ENCODE measurements around the gene TNP2.
A peak's percentile ranks its signal among the peaks of the same experiment; 100 is the strongest.

The TNP2 gene

DNA sequence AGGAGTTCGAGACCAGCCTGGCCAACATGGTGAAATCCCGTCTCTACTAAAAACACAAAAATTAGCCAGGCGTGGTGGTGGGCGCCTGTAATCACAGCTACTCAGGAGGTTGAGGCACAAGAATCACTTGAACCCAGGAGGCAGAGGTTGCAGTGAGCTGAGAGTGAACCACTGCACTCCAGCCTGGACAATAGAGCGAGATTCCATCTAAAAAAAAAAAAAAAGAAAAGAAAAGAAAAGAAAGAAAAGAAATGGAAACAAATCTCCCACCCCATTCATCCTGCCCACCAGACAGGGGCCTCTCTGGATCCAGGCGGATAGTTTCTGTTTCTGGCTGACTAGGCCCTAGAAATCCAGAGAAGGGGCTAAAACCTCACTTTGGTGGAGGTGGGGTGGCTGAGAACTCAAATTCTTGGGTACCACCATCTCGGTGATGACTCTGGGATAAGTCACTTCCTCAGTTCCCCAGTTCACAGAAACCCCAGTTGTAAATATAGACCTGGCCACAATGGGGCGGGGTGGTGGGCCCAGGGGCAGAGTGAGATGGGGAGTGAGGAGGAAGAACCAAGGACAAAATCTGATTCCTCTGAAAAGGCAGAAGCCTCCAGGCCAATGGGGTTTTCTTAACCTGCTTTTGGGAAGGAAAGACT is 35.3 kb downstream of the TNP2 start:
- Histone ChIP-seq H3K4me2 (peak overlapping the region; percentile 92), H3K36me3 (no peaks in the 10 kb centered on the region), H3K4me1 (peaks cover 90% of the 10 kb centered on the region), H3K9ac (no peak overlapping the region; the same call in 1 of the 2 replicates), H4K20me1 (no peaks in the 10 kb centered on the region), H3K9me3 (no peaks in the 10 kb centered on the region), H3K27me3 (no peaks in the 10 kb centered on the region), H3K27ac (no peak overlapping the region), H3K4me3 (no peak overlapping the region)
- TF ChIP-seq Cebpa-rat (IDR thresholded peaks at IDR 0.05), result no peak

DNA sequence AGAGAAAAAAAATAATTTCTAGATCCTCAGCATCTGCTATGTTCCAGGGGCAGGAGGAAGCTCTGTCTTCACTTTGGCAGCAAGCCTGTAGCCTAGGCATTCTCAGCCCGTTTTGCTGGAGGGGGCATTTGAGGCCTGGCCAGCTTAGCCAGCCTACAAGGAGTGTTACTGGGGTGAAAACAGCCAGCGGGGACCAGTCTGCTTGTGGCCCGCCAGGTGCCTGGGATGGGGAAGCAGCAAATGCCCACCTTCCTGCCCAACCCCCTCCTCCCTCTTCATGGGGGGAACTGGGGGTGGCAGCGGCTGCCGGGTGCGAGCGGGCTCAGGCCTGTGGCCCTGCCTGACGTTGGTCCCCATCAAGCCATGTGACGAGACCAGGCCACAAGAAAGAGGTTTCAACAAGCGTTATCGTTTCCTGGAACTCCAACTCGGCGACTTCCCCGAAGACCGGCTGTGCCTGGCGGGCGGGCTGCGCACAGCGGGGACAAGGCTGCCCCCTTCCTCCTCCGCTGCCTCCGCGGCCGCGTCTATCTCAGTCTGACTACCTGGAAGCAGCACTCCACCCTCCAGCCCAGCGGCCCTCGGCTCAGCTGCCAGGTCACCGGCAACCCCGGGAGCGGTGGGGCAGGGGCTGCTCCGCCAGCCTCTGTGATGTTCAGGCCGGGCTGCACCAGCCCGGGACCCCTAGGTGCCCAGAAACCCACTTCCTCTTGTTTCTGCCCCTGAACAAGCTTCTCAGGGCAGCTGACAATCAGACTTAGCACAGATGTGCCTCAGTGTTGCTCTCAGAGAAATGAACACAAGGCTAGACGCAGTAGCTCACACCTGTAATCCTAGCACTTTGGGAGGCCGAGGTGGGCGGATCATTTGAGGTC is 36.0 kb downstream of the TNP2 start:
- H3K27ac ChIP-seq, result peak overlapping the region; percentile 68
- H3K4me2 ChIP-seq, result peak overlapping the region; percentile 92
- H3K9me3 ChIP-seq, result no peaks in the 10 kb centered on the region
- H3K27me3 ChIP-seq, result no peaks in the 10 kb centered on the region
- peak overlapping the region; percentile 52 for H3K9ac ChIP-seq
- H4K20me1 ChIP-seq, result no peaks in the 10 kb centered on the region
- H3K4me3 ChIP-seq, result peak overlapping the region; percentile 47
- H3K36me3 ChIP-seq, result no peaks in the 10 kb centered on the region
- TF ChIP-seq Cebpa-rat (IDR thresholded peaks at IDR 0.05), result no peak
- H3K4me1 ChIP-seq, result peaks cover 83% of the 10 kb centered on the region

GRCh38 chr16:11232302-11232851 is 36.7 kb downstream of the TNP2 start:
- Histone ChIP-seq H3K27ac (peak overlapping the region; percentile 68), H3K9ac (peak overlapping the region; percentile 52), H4K20me1 (no peaks in the 10 kb centered on the region), H3K4me3 (peak overlapping the region; percentile 47; the same call in 1 of the 2 replicates), H3K4me2 (peak overlapping the region; percentile 92), H3K36me3 (no peaks in the 10 kb centered on the region), H3K9me3 (no peaks in the 10 kb centered on the region), H3K4me1 (peaks cover 75% of the 10 kb centered on the region), H3K27me3 (no peaks in the 10 kb centered on the region)
- TF ChIP-seq Cebpa-rat (IDR thresholded peaks at IDR 0.05), result no peak

GRCh38 chr16:11231367-11231970 is 37.7 kb downstream of the TNP2 start:
- Histone ChIP-seq H3K27ac (no peak overlapping the region), H3K36me3 (no peaks in the 10 kb centered on the region), H3K9ac (no peak overlapping the region), H3K27me3 (no peaks in the 10 kb centered on the region), H3K4me1 (peaks cover 73% of the 10 kb centered on the region), H3K9me3 (no peaks in the 10 kb centered on the region), H3K4me3 (no peak overlapping the region), H3K4me2 (peak overlapping the region; percentile 58), H4K20me1 (no peaks in the 10 kb centered on the region)
- TF ChIP-seq Cebpa-rat (IDR thresholded peaks at IDR 0.05), result no peak

GRCh38 chr16:11229906-11230305 is 39.2 kb downstream of the TNP2 start:
- Histone ChIP-seq H3K4me2 (no peak overlapping the region), H3K9me3 (no peaks in the 10 kb centered on the region), H4K20me1 (no peaks in the 10 kb centered on the region), H3K9ac (no peak overlapping the region), H3K4me1 (peaks cover 73% of the 10 kb centered on the region), H3K36me3 (no peaks in the 10 kb centered on the region), H3K4me3 (no peak overlapping the region), H3K27me3 (no peaks in the 10 kb centered on the region), H3K27ac (no peak overlapping the region)
- no peak for TF ChIP-seq Cebpa-rat (IDR thresholded peaks at IDR 0.05)

DNA sequence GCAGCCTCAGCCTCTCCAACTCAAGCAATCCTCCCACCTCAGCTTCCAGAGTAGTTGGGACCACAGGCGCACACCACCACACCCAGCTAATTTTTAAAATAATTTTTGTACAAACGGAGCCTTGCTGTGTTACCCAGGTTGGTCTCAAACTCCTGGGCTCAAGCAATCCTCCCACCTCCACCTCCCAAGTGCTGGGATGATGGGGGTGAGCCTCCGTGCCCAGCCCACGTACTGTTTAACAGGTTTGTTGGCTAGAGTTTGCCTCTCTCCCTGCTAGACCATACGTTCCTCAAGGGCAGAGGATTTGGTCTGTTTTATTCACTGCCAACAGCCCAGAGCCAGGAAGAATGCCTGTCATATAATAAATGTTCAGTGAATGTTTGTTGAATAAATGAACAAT is 39.7 kb downstream of the TNP2 start:
- Histone ChIP-seq H3K4me2 (no peak overlapping the region), H3K27ac (no peak overlapping the region), H3K27me3 (no peaks in the 10 kb centered on the region), H3K9me3 (no peaks in the 10 kb centered on the region), H4K20me1 (no peaks in the 10 kb centered on the region), H3K4me3 (no peak overlapping the region), H3K36me3 (no peaks in the 10 kb centered on the region), H3K4me1 (peaks cover 73% of the 10 kb centered on the region), H3K9ac (no peak overlapping the region)
- TF ChIP-seq Cebpa-rat (IDR thresholded peaks at IDR 0.05), result no peak

DNA sequence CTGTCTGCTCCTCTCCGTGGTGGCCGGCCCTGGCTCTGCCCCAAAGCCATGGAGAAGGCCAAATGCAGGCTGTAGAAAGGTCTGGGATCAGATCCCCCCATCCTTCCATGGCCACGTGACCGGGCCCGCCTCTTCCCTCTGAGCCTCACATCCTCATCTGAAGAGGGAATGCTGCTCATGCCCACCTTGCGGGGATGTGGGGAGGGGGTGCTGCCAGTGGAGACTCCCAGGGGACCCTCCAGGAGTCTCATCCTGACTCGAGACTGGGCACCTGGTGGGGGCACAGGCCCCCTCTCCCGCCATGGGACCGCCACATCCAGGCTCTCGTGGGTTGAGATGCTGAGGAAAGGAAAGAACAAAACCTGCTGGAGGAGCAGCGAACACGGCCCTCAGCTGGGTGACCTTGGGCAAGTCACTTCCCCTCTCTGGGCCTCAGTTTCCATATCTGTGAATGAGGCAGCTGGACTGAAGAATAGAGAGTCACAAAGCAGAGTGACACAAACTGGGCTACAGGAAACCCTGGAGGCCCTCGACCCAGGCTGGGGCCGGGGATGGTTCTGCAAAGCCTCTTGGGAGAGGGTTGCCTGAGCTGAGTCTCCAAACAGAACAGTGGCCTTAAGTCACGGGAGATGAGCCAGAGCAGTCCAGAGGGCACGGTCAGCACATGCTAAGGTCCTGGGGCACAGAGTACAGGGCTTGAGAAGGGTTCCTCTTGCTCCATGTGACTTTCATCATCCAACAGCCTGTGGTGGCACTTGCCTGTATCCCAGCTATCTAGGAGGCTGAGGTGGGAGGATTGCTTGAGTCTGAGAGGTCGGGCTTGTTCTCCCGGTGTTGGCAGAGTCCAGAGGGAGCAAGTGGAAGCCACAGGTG is 43.2 kb downstream of the TNP2 start:
- peaks cover 54% of the 10 kb centered on the region for H3K4me1 ChIP-seq
- H3K9me3 ChIP-seq, result no peaks in the 10 kb centered on the region
- peak overlapping the region; percentile 62 for H3K9ac ChIP-seq
- no peak for TF ChIP-seq Cebpa-rat (IDR thresholded peaks at IDR 0.05)
- H3K27me3 ChIP-seq, result no peaks in the 10 kb centered on the region
- no peaks in the 10 kb centered on the region for H3K36me3 ChIP-seq
- H3K4me3 ChIP-seq, result peak overlapping the region; percentile 59
- no peaks in the 10 kb centered on the region for H4K20me1 ChIP-seq
- H3K4me2 ChIP-seq, result peak overlapping the region; percentile 96
- H3K27ac ChIP-seq, result peak overlapping the region; percentile 82

DNA sequence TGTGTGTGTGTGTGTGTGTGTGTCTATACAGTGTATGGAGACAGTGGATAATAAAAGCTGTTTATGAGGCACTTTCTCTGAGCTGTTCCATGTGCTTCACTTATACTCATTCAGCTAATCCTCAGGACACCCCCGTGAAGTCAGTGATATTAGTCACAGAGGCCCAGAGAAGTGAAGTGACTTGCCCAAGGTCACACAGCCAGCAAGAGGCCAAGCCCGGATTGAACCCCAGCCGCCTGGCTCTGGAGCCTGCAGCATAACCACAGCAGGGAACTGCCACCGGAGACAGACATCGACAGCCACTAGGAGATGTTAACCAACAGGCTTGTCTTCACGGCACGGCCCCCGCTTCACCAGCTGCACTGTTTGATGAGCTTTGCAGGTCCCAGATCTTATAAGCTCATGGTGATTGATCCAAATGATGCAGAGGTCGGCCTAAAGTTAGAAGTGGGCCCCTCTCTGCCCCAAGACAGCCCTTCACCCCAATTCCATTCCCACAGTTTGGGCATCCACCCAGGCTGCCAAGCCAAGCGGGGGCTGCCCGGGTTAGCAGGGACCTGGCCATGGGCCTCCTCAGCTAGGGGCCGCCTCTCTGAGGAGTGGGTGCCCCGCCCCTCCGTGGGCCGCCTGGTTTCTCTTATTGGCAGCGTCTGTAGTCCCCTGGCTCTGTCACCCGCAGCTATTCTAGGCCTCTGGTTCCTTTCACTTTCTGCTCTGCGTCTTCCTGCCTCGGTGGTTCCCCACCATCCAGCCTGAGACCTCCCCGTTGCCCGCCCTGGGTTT is 44.0 kb downstream of the TNP2 start:
- H3K36me3 ChIP-seq, result no peaks in the 10 kb centered on the region
- H3K9ac ChIP-seq, result peak overlapping the region; percentile 62
- no peaks in the 10 kb centered on the region for H4K20me1 ChIP-seq
- H3K4me3 ChIP-seq, result peak overlapping the region; percentile 59
- no peaks in the 10 kb centered on the region for H3K9me3 ChIP-seq
- H3K27ac ChIP-seq, result peak overlapping the region; percentile 82
- H3K4me1 ChIP-seq, result peaks cover 46% of the 10 kb centered on the region
- no peaks in the 10 kb centered on the region for H3K27me3 ChIP-seq
- peak overlapping the region; percentile 96 for H3K4me2 ChIP-seq
- TF ChIP-seq Cebpa-rat (IDR thresholded peaks at IDR 0.05), result no peak

Data from BLaER1 (cell line).